Astrocyte of the cerebellum (primary cell): ENCODE results near the gene PIMREG.
A peak's percentile ranks its signal among the peaks of the same experiment; 100 is the strongest.

Experiments
- DNase-seq: peaks from one replicate; pipeline ENCODE4 v3.0.0-alpha.2; 2011; ENCODE audit warnings: low read depth
- H3K4me3 ChIP-seq: 2 replicates; pipeline ENCODE4 v1.5.1; 2011; ENCODE audit warnings: mild to moderate bottlenecking, low read depth, low read length, moderate library complexity
- CTCF ChIP-seq: IDR thresholded peaks from 2 replicates; pipeline ENCODE4 v1.5.1; 2012; ENCODE audit warnings: low read length, low read depth, moderate library complexity, mild to moderate bottlenecking; ENCODE audit errors: missing control alignments
- in situ Hi-C: cut with HindIII; loops from 2 replicates; pipeline ENCODE4 v1.10.0; 2017; ENCODE audit warnings: low sequenced_read_pairs

The PIMREG gene

GRCh38 chr17:6444571-6445335, 498 bp downstream of the PIMREG start:
- no peak for TF ChIP-seq CTCF
- in situ Hi-C loops = no loop called here
- peak overlapping the region; percentile 54 for H3K4me3 ChIP-seq
- DNase-seq = no peak

GRCh38 chr17:6446516-6447100, 2.4 kb downstream of the PIMREG start:
- no peak overlapping the region for H3K4me3 ChIP-seq
- TF ChIP-seq CTCF = no peak
- DNase-seq = no peak
- in situ Hi-C loops = no loop called here

- in situ Hi-C loops = no loop called here
- TF ChIP-seq CTCF = no peak
- DNase-seq = no peak
- no peak overlapping the region for H3K4me3 ChIP-seq
Observed at GRCh38 chr17:6448473-6448872, 4.2 kb downstream of the PIMREG start.

GRCh38 chr17:6449307-6449706, 5.1 kb downstream of the PIMREG start:
- no peak for DNase-seq
- no peak overlapping the region for H3K4me3 ChIP-seq
- in situ Hi-C loops = no loop called here
- TF ChIP-seq CTCF = no peak

GRCh38 chr17:6450926-6451832, 6.9 kb downstream of the PIMREG start:
- TF ChIP-seq CTCF = no peak
- DNase-seq = no peak
- in situ Hi-C loops = no loop called here
- no peak overlapping the region for H3K4me3 ChIP-seq

- no peak for TF ChIP-seq CTCF
- DNase-seq = no peak
- in situ Hi-C loops = no loop called here
- H3K4me3 ChIP-seq = no peak overlapping the region
Observed at GRCh38 chr17:6452471-6453266, 8.4 kb downstream of the PIMREG start.
